Mucosa of descending colon (tissue), 3 donors: ENCODE data around the gene FAM180A. TPM values are rescaled to one million over a fixed set of nuclear protein-coding genes. Genes with fewer than 3 reads are reported as not detected.

ENCODE experiments used
- ATAC-seq: fragments of 200-7000 bp; cut with Tn5 transposase; one replicate; pipeline ENCODE4 v1.9.1; 2020; ENCODE audit warnings: mild to moderate bottlenecking, moderate library complexity
- DNase-seq, 3 donors: peaks; one replicate each; pipeline ENCODE4 v3.0.0-alpha.2; 2020
- H3K36me3 ChIP-seq: fragments of 200-600 bp; one replicate; pipeline ENCODE4 v1.8.0; 2021; ENCODE audit warnings: low read depth, mild to moderate bottlenecking
- H3K4me1 ChIP-seq: fragments of 200-600 bp; one replicate; pipeline ENCODE4 v1.8.0; 2021; ENCODE audit warnings: low read depth, mild to moderate bottlenecking
- H3K4me3 ChIP-seq: fragments of 200-600 bp; one replicate; pipeline ENCODE4 v1.8.0; 2021; ENCODE audit warnings: mild to moderate bottlenecking
- H3K9me3 ChIP-seq: fragments of 200-600 bp; one replicate; pipeline ENCODE4 v1.8.0; 2021; ENCODE audit warnings: mild to moderate bottlenecking
- intact Hi-C, 2 donors: fragments of 100-400 bp; cut with DNase I in 1 of 2; cut with micrococcal nuclease in 1 of 2; formaldehyde crosslinking; loops; one replicate each; pipeline versions ENCODE4 v1.11.0 to v1.11.1; 2022; cut with DNase I, micrococcal nuclease
- total RNA-seq, 3 donors: library from RNA; stranded (reverse); fragmentation: NEBNext Ultra II Directional in 2 of 3; extraction: Animal tissue kit (Norgen Biotek cat#: 25700) in 2 of 3; gene quantifications; one replicate each; pipeline versions ENCODE4 v1.2.1 to v1.2.4, GENCODE V29; 2021 to 2023
- TF ChIP-seq, protein P1 (sequence below): fragments of 200-600 bp; IDR thresholded peaks from one replicate; pipeline ENCODE4 v1.8.0; 2022; ENCODE audit warnings: antibody characterized with exemption, mild to moderate bottlenecking
- donor health status: DM: no; HTN: no; CAD: no; lungs with moderate emphysema.
- donor health status: DM: no; HTN: no; CAD: no.
- donor health status: DM: no; HTN: yes; CAD: no.

FAM180A gene
- total RNA-seq, 3 donors from 2014 or later: 0.26 to 3.5 (median 1.3) TPM

GRCh38 chr7:135768064-135768463 lies 19.5 kb upstream of the FAM180A start:
- Histone ChIP-seq H3K36me3 (no peaks in the 10 kb centered on the region), H3K4me1 (no peaks in the 10 kb centered on the region), H3K4me3 (no peak overlapping the region), H3K9me3 (no peaks in the 10 kb centered on the region)
- DNase-seq (no peak), ATAC-seq (no peak)
- intact Hi-C loops: no loop called here
- TF ChIP-seq, protein P1, sequence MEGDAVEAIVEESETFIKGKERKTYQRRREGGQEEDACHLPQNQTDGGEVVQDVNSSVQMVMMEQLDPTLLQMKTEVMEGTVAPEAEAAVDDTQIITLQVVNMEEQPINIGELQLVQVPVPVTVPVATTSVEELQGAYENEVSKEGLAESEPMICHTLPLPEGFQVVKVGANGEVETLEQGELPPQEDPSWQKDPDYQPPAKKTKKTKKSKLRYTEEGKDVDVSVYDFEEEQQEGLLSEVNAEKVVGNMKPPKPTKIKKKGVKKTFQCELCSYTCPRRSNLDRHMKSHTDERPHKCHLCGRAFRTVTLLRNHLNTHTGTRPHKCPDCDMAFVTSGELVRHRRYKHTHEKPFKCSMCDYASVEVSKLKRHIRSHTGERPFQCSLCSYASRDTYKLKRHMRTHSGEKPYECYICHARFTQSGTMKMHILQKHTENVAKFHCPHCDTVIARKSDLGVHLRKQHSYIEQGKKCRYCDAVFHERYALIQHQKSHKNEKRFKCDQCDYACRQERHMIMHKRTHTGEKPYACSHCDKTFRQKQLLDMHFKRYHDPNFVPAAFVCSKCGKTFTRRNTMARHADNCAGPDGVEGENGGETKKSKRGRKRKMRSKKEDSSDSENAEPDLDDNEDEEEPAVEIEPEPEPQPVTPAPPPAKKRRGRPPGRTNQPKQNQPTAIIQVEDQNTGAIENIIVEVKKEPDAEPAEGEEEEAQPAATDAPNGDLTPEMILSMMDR: no peak

DNA sequence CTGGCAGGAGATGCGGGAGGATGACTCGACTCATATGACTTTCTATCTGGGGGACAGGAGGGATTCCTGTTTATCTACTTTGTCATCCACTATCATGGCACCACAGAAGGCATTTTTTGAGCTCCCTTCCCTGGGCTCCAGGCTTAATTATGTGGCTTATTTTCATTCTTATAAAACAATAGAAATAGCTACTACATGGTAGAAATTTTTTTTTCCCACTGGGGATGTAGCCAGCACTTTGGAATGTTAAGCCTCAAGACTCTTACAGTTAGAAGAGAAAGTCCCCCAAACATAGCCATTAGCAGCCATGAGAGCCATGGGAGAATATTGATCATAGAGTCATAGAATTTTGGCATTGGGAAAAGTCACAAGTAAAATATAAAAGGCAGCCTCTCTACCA lies 14.6 kb upstream of the FAM180A start:
- no peak for ATAC-seq
- intact Hi-C loops: no loop called here

GRCh38 chr7:135761751-135762488 lies 13.3 kb upstream of the FAM180A start:
- no peak overlapping the region for H3K4me3 ChIP-seq
- H3K36me3 ChIP-seq: no peaks in the 10 kb centered on the region
- intact Hi-C loops: no loop called here
- no peak for ATAC-seq
- H3K9me3 ChIP-seq: no peaks in the 10 kb centered on the region
- DNase-seq: no peak
- TF ChIP-seq, protein P1: no peak
- H3K4me1 ChIP-seq: no peaks in the 10 kb centered on the region

More for the DNA sequence above, 14.6 kb upstream of the FAM180A start:
- no peak overlapping the region for H3K4me3 ChIP-seq
- H3K4me1 ChIP-seq: no peaks in the 10 kb centered on the region
- TF ChIP-seq, protein P1: no peak
- DNase-seq: no peak
- H3K36me3 ChIP-seq: no peaks in the 10 kb centered on the region
- no peaks in the 10 kb centered on the region for H3K9me3 ChIP-seq

- H3K9me3 ChIP-seq: no peaks in the 10 kb centered on the region
- H3K4me3 ChIP-seq: no peak overlapping the region
- no peaks in the 10 kb centered on the region for H3K4me1 ChIP-seq
- no peak for ATAC-seq
- no peaks in the 10 kb centered on the region for H3K36me3 ChIP-seq
- intact Hi-C loops: no loop called here
- DNase-seq: no peak
- TF ChIP-seq, protein P1: no peak
Observed at GRCh38 chr7:135759532-135759931, 10.9 kb upstream of the FAM180A start.

DNA sequence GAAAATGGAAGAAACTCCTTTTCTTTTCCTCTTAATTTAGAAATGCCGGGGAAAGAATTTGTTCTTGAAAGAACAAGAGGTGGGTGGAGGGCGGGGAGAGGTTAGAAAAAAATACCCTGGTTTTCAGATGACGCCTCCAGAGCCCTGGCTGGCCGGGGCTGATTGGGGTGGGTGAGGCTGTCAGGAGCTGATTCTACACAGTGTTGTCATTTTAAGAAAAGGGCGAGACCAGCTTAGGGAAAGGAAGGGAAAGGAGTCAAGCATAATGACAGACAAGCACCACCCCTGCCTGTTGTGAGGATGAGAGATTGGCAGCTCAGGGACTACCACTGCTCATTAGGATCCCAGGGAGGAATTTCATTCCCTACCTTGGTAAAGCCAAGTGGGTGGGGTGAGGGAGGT lies 9.9 kb upstream of the FAM180A start:
- Histone ChIP-seq H3K9me3 (no peaks in the 10 kb centered on the region), H3K4me1 (no peaks in the 10 kb centered on the region), H3K36me3 (no peaks in the 10 kb centered on the region), H3K4me3 (no peak overlapping the region)
- DNase-seq: no peak
- intact Hi-C loops: no loop called here
- TF ChIP-seq, protein P1: no peak
- no peak for ATAC-seq
